Fibroblast of skin of right biceps (primary cell): ENCODE measurements around the gene GRN.
A peak's percentile ranks its signal among the peaks of the same experiment; 100 is the strongest.
"Not testable (repeated sequence)": the region's sequence is repeated elsewhere in the genome, so short reads cannot be mapped to it uniquely, and the experiment has no call there.

ENCODE experiments used
- DNase-seq: peaks from one replicate; pipeline ENCODE4 v3.0.0-alpha.2; 2013

GRN gene

DNA sequence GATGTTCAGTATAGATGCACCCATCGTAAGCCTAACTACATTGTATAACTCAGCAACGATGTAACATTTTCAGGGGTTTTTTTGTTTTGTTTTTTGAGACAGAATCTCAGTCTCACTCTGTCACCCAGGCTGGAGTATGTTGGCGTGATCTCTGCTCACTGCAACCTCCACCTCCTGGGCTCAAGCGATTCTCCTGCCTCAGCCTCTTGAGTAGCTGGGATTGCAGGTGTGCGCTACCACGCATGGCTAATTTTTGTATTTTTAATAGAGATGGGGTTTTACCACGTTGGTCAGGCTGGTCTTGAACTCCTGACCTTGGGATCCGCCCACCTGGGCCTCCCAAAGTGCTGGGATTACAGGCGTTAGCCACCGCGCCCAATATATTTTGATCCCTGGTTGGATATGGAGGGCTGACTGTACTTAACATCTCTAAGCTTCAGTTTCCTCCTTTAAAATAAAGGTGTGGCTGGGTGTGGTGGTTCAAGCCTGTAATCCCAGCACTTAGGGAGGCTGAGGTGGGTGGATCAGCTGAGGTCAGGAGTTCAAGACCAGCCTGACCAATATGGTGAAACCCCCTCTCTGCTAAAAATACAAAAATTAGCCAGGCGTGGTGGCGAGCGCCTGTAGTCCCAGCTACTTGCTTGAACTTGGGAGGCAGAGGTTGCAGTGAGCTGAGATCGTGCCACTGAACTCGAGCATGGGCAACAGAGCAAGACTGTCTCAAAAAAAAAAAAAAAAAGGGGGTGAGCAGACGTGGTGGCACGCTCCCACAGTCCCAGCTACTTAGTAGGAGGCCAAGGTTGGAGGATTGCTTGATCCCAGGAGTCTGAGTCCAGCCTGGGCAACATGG lies 2.3 kb downstream of the GRN start:
- not testable (repeated sequence) for DNase-seq

DNA sequence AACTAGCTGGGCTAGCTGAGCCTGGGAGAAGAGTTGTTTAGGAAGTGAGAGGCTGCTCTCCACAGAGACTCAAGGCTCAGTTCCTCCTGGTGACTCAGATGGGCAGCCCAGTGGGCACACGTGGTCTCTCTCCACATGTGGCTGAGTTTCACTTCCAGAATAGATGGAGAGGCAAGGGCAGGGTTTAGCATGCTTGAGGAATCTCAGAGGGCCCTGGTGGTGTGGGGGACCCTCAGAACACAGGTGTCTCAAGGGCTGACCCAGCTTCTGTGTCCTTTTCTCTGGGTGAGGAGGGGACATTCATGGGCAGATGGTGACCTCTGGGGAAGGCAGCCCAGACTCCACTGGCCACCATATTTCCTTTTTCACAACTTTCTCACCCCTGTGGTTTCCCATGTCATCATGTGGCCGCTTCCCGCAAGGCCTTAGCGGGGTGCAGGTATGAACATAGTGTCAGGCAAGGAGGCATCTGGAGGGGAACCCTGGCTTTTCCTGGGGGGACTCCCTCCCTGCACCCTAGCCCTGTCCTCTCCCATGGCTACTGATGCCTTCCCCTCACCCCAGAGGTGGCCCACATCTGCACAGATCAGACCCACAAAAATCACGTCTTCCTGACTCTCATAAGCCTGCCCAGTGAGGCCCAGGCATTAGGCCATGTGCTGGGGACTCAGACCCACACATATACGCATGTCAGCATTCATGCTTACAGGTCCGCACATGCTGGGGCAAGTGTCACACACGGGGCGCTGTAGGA lies 3.3 kb downstream of the GRN start:
- no peak for DNase-seq

DNA sequence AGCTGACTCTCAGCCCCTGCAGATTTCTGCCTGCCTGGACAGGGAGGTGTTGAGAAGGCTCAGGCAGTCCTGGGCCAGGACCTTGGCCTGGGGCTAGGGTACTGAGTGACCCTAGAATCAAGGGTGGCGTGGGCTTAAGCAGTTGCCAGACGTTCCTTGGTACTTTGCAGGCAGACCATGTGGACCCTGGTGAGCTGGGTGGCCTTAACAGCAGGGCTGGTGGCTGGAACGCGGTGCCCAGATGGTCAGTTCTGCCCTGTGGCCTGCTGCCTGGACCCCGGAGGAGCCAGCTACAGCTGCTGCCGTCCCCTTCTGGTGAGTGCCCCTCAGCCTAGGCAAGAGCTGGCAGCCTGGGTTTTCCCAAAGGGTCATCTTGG lies 3.9 kb downstream of the GRN start:
- DNase-seq: no peak

DNA sequence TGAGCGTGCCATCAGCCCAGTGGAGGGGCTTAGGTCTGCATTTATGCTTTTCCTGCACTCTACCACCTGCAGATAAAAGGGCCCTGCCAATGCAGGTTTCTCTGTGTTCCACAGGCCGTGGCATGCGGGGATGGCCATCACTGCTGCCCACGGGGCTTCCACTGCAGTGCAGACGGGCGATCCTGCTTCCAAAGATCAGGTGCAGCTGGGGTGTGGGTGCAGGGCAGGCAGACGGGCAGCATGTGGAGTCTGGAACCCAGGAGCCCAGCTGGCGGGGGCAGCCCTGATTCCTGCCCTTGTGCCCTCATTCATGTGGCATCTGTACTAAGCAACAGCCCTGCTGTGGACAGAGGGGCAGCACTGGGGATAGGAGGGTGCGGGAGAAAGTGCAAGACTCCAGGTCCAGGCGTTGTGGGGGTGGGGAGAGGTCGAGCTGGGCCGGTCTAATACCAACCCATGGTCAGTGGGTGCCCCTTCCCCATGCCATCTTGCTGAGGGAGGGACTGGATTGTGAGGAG lies 4.5 kb downstream of the GRN start:
- no peak for DNase-seq

DNA sequence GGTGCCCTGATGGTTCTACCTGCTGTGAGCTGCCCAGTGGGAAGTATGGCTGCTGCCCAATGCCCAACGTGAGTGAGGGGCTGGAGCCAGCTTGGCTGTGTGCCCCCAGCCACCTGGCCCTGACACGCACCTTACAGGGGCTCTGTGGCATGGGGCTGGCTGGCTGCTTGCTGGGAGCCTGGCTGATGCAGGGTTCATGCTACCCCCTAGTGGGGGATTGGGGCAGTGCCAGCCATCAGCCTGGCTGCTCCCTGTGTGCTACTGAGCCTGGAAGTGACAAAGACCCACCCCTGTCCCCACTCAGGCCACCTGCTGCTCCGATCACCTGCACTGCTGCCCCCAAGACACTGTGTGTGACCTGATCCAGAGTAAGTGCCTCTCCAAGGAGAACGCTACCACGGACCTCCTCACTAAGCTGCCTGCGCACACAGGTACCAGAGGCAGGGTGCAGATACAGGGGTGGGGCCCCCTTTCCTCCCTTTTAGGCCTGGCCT lies 5.7 kb downstream of the GRN start:
- DNase-seq: peak; percentile 50

DNA sequence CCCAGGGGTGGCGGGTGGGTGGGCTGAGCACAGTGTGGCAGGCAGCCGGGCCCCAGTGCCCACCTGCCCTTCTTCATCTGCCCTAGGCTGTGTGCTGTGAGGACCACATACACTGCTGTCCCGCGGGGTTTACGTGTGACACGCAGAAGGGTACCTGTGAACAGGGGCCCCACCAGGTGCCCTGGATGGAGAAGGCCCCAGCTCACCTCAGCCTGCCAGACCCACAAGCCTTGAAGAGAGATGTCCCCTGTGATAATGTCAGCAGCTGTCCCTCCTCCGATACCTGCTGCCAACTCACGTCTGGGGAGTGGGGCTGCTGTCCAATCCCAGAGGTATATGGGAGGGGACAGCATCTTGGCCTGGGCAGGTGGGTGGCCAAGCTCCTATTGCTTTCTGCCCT lies 6.4 kb downstream of the GRN start:
- no peak for DNase-seq

DNA sequence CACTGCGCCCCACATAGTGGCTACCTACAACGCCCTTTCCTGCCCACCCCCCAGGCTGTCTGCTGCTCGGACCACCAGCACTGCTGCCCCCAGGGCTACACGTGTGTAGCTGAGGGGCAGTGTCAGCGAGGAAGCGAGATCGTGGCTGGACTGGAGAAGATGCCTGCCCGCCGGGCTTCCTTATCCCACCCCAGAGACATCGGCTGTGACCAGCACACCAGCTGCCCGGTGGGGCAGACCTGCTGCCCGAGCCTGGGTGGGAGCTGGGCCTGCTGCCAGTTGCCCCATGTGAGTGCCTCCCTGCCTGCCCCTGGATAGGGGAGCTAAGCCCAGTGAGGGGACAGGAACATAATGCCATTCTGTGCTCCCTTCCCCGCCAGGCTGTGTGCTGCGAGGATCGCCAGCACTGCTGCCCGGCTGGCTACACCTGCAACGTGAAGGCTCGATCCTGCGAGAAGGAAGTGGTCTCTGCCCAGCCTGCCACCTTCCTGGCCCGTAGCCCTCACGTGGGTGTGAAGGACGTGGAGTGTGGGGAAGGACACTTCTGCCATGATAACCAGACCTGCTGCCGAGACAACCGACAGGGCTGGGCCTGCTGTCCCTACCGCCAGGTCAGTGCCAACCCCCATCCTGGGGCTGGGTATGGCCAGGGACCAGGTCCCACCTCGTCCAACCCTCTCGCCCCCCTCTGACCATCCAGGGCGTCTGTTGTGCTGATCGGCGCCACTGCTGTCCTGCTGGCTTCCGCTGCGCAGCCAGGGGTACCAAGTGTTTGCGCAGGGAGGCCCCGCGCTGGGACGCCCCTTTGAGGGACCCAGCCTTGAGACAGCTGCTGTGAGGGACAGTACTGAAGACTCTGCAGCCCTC lies 7.1 kb downstream of the GRN start:
- no peak for DNase-seq

DNA sequence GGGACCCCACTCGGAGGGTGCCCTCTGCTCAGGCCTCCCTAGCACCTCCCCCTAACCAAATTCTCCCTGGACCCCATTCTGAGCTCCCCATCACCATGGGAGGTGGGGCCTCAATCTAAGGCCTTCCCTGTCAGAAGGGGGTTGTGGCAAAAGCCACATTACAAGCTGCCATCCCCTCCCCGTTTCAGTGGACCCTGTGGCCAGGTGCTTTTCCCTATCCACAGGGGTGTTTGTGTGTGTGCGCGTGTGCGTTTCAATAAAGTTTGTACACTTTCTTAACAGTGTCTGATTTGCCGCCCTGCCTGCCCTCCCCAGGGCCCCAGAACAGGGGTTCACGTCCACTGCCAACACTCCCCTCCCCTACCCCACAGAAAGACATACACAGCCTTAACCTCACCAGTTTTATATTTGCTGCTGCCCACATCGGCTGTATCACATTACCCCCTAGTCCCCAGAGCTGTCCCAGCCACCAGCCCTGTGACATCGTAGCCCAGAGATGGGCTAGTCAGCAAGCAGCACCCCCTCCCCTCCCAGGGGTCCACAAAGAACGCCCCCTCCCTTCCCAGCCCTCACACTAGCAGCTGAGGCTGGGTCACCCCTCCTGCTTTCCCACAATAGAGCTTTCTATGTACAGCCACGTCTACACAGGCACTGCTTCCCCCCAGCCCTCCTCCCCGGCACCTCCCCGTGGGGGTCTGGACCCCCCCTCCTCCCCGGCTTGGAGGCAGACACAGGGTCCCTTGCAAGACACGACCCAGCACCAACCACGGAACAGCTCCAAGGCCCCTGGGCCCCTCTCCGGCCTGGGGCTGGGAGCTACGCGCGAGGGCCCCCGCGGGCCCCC lies 7.9 kb downstream of the GRN start:
- no peak for DNase-seq

DNA sequence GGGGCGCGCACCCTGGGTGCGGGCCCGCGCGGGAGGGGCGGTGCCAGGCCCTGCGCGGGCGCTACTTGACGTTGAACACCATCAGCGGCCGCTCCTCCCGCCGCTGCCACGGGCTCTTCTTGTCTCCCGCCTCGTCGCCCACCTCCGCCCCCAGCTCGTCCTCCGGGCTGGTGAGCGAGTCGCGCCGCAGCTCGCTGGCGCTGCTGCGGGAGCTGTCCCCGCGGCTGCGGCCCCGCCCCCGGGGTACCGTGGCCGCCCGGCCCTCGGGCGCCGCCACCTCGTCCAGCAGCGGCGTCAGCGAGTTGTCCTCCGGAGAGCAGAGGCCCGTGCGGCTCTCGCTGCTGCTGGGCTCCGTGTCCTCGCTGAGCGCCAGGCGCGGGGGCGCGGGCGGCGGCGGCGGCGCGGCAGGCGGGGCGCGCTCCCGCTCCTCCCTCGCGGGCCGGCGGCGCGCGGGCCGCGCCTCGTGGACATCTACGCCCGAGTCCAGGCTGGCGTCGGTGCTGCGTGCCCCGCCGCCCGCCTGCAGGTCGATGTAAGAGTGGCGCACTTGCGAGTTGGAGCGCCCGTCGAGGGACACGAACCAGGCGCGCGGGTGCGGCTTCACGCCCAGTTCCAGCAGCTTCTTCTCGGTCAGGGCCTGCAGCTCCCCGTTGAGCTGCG lies 8.7 kb downstream of the GRN start:
- no peak for DNase-seq

DNA sequence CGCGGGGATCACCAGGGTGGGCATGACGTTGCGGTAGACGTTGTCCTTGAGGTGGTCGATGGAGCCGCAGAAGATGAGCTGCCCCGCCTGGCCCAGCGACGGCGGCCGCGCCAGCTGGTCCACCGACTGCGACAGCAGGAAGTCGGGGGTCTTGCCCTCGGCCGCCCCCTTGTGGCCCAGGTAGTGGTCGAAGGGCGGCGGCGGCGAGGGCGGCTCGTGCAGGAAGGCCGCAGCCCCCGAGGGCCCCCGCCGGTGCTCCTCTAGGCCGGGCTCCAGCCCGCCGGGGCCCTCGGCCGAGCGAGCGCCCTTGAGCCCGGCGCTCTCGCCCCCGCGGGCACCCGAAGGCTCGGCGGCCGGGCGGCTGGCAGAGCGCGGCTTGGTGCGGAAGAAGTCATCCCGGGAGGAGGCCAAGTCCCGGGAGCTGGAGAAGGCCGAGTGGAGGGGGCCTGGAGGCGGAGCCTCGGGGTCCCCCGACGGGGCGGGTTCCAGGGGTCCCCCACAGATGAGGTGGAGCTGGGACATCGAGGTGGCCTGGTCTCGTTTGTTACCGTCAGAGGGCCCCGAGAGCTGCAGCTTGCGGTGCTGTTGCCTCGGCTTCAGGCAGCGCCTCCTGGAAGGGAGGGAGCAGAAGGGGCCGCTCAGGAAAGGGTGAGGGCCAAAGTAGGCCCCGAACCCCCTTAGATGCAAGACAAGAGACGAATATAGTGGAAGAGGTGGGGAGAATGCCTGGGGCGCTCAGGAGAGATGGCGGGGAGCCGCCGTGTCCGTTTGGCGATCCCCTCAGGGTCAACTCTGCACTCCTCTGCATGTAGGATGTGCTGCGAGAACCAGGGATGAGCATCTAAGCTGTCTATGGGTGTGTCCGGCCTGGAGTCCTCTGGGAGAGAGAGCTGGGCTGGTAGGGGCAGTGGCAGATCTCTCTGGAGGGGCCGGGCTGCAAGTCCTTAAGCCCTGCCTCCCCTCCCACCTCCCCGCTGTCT lies 9.8 kb downstream of the GRN start:
- DNase-seq: no peak

DNA sequence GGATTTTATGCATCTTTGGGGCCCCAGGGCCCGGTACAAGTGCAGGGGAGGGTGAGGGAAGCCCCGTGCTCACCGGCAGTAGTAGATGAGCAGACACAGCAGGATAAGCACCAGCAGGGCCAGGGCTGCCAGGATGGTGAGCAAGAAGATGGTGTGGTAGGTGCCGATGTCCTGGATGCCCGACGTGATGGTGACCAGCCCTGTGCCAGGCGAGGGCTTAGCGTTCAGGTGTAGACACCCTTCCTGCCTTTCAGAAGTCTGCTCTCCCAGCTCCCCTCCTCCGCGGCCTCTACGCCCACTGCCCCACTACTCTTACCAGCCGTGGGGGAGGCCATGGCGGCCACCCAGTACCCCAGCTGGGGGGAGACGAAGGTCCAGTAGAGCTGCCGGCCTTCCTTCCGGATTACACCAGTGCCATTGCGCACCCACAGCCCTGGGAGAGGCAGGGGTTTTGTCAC lies 10.6 kb downstream of the GRN start:
- DNase-seq: no peak

DNA sequence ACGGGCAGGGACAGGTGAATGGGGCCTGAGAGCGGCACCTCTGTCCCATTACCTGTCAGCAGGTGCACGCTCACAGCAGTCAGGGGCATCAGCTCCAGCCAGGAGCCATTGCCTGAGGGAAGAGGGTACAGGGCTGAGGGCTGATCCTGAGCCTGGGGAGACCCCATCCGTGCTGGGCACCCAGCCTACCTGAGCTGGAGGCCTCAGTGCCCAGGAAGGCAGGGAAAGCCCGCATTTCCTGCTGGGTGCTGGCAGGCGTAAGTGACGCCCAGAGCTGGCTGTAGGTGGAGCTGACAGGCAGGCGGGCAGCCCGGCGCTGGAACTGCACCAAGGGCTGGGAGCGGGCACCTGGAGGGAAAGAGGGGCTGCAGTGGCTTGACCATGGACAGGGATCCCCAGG lies 11.1 kb downstream of the GRN start:
- DNase-seq: no peak

DNA sequence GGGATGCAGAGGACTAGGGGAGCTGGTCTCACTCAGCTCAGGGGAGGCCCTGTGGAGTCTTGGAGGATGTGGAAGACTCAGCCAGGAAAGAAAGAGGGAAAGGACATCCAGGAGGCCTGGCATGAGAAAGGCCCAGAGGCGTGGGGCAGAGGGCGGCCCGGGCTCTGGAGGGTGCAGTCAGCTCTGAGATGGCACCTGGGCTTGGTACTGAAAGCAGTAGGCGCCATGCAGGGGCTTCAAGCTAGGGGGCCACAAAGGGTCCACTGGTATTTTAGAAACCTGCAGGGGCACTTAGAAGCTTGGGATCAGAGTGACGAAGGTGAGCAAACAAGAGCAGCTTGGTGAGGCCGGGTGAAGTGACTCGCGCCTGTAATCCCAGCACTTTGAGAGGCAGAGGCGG lies 13.0 kb downstream of the GRN start:
- DNase-seq: no peak

DNA sequence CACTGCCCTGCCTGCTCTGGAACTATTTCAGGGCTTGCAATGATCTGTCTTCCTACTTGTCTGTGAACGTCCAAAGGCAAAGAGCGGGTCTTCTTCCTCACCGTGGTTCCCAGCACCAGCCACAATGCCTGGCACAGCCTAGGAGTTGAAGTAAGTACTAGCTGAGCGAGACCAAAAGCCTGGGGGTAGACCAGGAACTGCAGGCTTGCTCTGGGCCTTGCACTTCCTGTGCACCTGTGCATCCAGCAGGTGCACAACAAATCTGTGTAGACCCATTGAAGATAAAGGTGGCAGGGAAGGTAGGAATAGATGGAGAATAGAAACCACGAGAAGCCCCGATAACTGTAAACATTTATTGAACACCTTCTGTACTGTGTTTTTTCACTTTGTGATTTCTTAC lies 13.9 kb downstream of the GRN start:
- no peak for DNase-seq

DNA sequence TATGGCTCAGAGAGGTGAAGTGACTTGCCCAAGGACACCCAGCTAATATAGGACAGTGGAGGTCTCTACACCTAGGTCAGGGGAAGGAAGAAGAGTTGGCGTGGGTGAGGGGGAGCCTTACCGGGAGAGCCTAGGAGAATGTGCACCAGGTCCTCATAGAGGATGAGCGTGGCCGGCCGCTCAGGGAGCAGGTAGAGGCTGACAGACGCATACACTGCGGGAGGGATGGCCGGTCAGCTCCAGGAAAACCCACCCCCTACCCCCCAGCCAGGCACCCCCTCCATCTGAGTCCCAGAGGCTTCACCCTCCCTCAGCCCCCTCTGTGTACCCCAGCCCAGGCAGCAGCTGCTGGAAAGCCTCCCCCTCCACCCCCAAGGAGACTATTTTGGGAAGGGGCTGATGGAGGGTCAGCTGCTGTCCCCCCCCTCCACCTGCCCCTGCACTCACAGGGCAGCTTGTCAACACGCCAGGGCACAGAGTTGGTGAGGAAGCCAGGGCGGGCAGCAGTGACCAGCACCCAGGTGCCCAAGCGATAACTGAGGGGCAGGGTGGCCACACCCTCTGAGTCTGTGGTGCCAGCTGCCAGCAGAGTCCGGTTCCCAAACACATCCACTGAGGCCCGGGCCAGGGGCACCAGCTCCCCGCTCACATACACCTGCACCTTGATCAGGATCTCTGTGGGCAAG lies 14.5 kb downstream of the GRN start:
- DNase-seq: no peak

DNA sequence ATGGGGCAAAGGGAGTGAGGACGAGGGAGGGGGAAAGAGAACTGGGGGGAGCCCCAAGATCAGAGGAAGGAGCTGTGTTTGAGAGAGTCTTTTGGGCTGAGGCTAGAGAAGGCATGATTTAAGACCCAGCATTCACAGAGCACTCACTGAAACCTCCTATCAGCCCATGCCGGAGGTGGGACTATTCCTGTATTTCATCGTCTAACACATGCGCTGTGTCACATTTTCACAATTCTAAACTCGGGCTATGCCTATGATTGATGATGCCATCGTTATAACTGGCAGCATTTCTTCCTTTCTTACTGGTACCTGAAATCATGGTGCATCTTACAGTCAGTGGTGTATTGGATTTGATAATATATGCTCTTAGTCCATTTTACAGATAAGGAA lies 15.0 kb downstream of the GRN start:
- no peak for DNase-seq

DNA sequence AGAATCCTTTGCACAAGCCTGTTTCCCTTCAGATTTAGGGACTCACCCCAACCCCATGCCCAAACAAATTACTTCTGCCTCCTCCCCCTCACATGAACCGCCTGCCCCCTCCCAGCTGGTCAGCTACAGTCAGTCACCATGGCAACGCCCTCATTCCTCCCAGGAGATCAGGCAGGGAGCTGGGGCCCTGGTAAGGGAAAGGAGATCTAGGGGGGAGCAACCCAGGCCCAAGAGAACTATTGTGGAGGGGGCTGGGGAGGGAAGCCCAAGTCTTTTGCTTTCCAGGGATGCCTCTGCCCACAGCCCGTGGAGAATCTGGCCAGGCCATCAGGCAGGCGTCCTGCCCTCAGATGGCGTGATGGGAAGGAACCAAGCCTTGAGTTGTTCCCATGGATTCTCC lies 15.7 kb downstream of the GRN start:
- peak; percentile 47 for DNase-seq

DNA sequence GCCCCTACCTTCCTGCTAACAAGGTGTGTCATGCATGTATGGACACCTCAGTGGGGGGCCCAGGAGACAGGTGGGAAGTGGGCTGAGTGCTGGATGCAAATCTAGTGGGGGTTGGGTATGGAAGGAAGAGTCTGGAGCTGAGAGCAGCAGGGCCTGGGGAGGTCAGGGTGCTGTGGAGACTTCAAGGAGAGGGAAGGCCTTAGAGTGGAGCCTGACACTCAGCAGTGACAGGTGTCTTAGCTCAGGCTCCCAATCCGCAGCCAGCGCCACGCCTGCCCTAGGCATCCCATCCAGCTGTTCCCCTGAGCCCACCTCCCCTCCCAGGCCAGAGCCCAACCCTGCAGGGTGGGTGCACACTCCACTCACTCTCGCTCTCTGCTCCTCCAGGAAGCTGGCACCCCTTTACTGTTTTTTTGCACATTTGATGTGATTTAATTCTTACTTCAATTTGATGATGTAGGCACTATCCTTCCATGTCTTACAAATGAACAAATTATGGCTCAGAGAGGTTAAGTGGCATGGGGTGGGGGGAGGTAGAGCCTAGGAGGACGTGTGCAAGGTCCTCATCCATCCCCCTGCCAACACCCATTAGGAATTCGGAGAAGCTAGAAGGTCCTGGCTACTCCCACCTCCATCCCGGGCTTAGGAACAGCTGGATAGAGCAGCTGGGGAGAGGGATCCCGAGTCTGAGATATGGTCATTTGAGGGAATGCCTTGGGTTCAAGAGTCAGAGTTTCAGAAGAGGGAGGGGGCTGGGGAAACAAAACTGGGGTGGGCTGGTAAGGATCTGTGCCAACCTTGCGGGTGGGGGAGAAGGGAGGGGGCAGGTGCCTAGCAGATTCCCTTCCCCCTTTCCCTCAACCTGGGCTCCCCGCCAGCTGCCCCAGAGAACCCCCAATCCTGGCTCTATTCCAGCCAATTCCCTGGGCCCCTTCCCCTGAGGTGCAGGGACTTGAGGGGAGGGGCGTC lies 16.5 kb downstream of the GRN start:
- no peak for DNase-seq
